ENCODE data around the gene SLX4IP. TPM values are rescaled to one million over a fixed set of nuclear protein-coding genes. Genes with fewer than 3 reads are reported as not detected.

The SLX4IP gene
- total RNA-seq, 1 experiment from 2014 or later, result 11.1 TPM

DNA sequence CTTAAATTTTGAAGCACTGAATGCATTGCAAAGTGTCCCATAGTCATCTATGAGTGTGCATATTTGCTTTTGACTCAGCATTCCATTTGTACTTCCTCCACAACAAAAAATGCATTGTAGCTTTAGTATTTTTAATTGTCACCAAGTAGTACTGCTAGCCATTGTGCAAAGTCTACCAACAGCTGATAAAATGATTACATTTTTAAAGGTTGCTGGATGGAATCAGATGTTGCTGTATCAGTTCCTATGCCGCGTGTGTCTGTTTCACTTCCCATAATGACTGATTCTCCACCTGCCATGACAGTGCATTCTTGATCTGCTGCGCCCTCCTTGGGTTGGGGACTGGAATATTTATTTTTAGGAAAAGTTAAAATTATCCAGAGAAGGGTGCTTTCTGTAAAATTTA is 41.2 kb downstream of the SLX4IP start:
- CTCF ChIA-PET, result interaction anchor here (1.2 kb wide), 1 partner anchor 9 kb away, joined by 3 read pairs; no protein-coding TSS in a partner anchor
- no TSS peak for BruUV-seq (replicated peaks)
- no peak overlapping the region for H3K4me2 ChIP-seq (ENCODE audit: low read length)

DNA sequence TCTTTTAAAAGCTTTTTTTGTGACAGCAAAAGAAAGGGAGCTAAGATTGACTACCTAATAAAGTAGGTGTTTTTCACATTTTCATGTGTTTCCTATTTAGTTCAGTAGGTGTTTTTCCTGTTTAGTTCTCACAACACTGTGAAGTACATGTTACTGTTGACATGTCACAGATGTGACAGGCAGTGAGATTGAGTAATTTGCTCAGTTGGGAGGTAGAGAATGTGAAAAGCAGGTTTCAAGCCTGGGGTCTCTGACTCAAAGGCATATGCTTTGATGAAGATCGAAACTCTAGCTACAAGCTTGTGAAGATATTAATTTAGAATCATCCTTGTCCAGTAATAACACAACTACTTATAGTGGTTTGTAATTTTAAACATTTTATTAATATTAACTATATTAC is 43.1 kb downstream of the SLX4IP start:
- Histone ChIP-seq H3K9me3 (ENCODE audit: control insufficient read depth in 1 of 2, insufficient read depth in 1 of 2, low read depth in 1 of 2, low read length in 2 of 2) (no peaks in the 10 kb centered on the region), H3K79me2 (ENCODE audit: insufficient read depth, low read length) (no peaks in the 10 kb centered on the region), H3K4me3 (replicated peaks in 1 of 2; ENCODE audit: low read depth in 1 of 2, low read length in 2 of 2) (no peak overlapping the region), H3K9me2 (ENCODE audit: insufficient read depth) (no peaks in the 10 kb centered on the region), H4K20me1 (ENCODE audit: insufficient read depth) (no peaks in the 10 kb centered on the region), H3K4me1 (ENCODE audit: control insufficient read depth in 1 of 2, insufficient read depth in 2 of 2, low read length in 2 of 2) (peaks cover 10 to 19% of the 10 kb centered on the region in 2 experiments; a peak in 2 of 4 replicates), H3K36me3 (ENCODE audit: control insufficient read depth in 1 of 2, insufficient read depth in 2 of 2, low read length in 2 of 2) (no peaks in the 10 kb centered on the region), H3K9ac (ENCODE audit: low read length) (no peak overlapping the region), H2AFZ (ENCODE audit: low read depth, low read length, poor library complexity, severe bottlenecking) (no peak overlapping the region), H3K4me2 (ENCODE audit: low read length) (no peak overlapping the region), H3K27me3 (ENCODE audit: insufficient read depth, low read length) (no peaks in the 10 kb centered on the region), H3K27ac (ENCODE audit: low read depth, low read length) (no peak overlapping the region)
- POLR2A ChIA-PET, result no interaction called here
- CTCF ChIA-PET, result interaction anchor here (1.4 kb wide), 1 partner anchor 10 kb away, joined by 4 read pairs; no protein-coding TSS in a partner anchor
- intact Hi-C loops (cut with micrococcal nuclease), result no loop called here
- no peak for ATAC-seq
- TF ChIP-seq POLR2AphosphoS5 (IDR thresholded peaks at IDR 0.05; ENCODE audit: low read depth, low read length) (no peak), YY1 (IDR thresholded peaks at IDR 0.05; ENCODE audit: extremely low read depth, insufficient replicate concordance, low read depth, low read length) (no peak), TCF7L2 (IDR thresholded peaks at IDR 0.05; ENCODE audit: borderline replicate concordance, extremely low read depth, insufficient read depth, insufficient read length) (no peak), ZBTB33 (IDR thresholded peaks at IDR 0.05; ENCODE audit: extremely low read depth, insufficient replicate concordance, low read length) (no peak), ATF3 (IDR thresholded peaks at IDR 0.05) (no peak), EZH2phosphoT487 (IDR thresholded peaks at IDR 0.05; ENCODE audit: borderline replicate concordance) (no peak), CBX3 (IDR thresholded peaks at IDR 0.05; ENCODE audit: low read depth) (no peak)
- RAD21 ChIA-PET (ENCODE audit: low non-redundant PET in 1 of 2, low total read pairs in 2 of 2, uncharacterized antibody in 2 of 2, unreplicated experiment in 2 of 2), result no interaction called here
- DNase-seq (ENCODE audit: low read depth, low spot score), result no peak
- BruUV-seq (replicated peaks), result no TSS peak

More for the DNA sequence above, 41.2 kb downstream of the SLX4IP start:
- Histone ChIP-seq H2AFZ (ENCODE audit: low read depth, low read length, poor library complexity, severe bottlenecking) (no peak overlapping the region), H3K9me2 (ENCODE audit: insufficient read depth) (no peaks in the 10 kb centered on the region), H3K9me3 (ENCODE audit: control insufficient read depth in 1 of 2, insufficient read depth in 1 of 2, low read depth in 1 of 2, low read length in 2 of 2) (no peaks in the 10 kb centered on the region), H3K27ac (ENCODE audit: low read depth, low read length) (no peak overlapping the region), H3K4me1 (ENCODE audit: control insufficient read depth in 1 of 2, insufficient read depth in 2 of 2, low read length in 2 of 2) (peaks cover 12 to 22% of the 10 kb centered on the region in 2 experiments; a peak in 2 of 4 replicates), H3K36me3 (ENCODE audit: control insufficient read depth in 1 of 2, insufficient read depth in 2 of 2, low read length in 2 of 2) (no peaks in the 10 kb centered on the region), H3K79me2 (ENCODE audit: insufficient read depth, low read length) (peaks cover 4% of the 10 kb centered on the region; the same call in 1 of the 2 replicates), H4K20me1 (ENCODE audit: insufficient read depth) (no peaks in the 10 kb centered on the region), H3K4me3 (replicated peaks in 1 of 2; ENCODE audit: low read depth in 1 of 2, low read length in 2 of 2) (no peak overlapping the region), H3K27me3 (ENCODE audit: insufficient read depth, low read length) (no peaks in the 10 kb centered on the region), H3K9ac (ENCODE audit: low read length) (no peak overlapping the region)
- intact Hi-C loops (cut with micrococcal nuclease), result no loop called here
- RAD21 ChIA-PET (ENCODE audit: low non-redundant PET in 1 of 2, low total read pairs in 2 of 2, uncharacterized antibody in 2 of 2, unreplicated experiment in 2 of 2), result no interaction called here
- DNase-seq (ENCODE audit: low read depth, low spot score), result no peak
- no peak for ATAC-seq
- TF ChIP-seq, protein P1, sequence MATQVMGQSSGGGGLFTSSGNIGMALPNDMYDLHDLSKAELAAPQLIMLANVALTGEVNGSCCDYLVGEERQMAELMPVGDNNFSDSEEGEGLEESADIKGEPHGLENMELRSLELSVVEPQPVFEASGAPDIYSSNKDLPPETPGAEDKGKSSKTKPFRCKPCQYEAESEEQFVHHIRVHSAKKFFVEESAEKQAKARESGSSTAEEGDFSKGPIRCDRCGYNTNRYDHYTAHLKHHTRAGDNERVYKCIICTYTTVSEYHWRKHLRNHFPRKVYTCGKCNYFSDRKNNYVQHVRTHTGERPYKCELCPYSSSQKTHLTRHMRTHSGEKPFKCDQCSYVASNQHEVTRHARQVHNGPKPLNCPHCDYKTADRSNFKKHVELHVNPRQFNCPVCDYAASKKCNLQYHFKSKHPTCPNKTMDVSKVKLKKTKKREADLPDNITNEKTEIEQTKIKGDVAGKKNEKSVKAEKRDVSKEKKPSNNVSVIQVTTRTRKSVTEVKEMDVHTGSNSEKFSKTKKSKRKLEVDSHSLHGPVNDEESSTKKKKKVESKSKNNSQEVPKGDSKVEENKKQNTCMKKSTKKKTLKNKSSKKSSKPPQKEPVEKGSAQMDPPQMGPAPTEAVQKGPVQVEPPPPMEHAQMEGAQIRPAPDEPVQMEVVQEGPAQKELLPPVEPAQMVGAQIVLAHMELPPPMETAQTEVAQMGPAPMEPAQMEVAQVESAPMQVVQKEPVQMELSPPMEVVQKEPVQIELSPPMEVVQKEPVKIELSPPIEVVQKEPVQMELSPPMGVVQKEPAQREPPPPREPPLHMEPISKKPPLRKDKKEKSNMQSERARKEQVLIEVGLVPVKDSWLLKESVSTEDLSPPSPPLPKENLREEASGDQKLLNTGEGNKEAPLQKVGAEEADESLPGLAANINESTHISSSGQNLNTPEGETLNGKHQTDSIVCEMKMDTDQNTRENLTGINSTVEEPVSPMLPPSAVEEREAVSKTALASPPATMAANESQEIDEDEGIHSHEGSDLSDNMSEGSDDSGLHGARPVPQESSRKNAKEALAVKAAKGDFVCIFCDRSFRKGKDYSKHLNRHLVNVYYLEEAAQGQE (IDR thresholded peaks at IDR 0.05; ENCODE audit: low read depth), result no peak
- TF ChIP-seq RAD21 (IDR thresholded peaks at IDR 0.05; ENCODE audit: low read depth), result 0 out of 2 replicates have a peak, but pooled peaks have one; percentile 7
- POLR2A ChIA-PET, result no interaction called here

All from HCT116 (cell line).